CD14-positive monocyte (primary cell): ENCODE measurements around the gene BLOC1S1. TPM values are rescaled to one million over a fixed set of nuclear protein-coding genes. Genes with fewer than 3 reads are reported as not detected.

Source experiments
- DNase-seq, 3 donors: peaks; one replicate each; pipeline ENCODE4 v3.0.0-alpha.2; 2011 to 2022
- H2AFZ ChIP-seq: 2 replicates; pipeline ENCODE4 v1.6.0; 2012; ENCODE audit warnings: mild to moderate bottlenecking, low read depth, low read length, inconsistent platforms; ENCODE audit not compliant: insufficient read depth, poor library complexity, severe bottlenecking
- H3K27ac ChIP-seq, 2 donors: 1 replicate in 1 of 2; 2 replicates in 1 of 2; pipeline ENCODE4 v1.5.1; 2012 to 2013; ENCODE audit warnings: low read length in 2 of 2, control low read depth in 1 of 2, inconsistent platforms in 1 of 2, low read depth in 1 of 2, mild to moderate bottlenecking in 1 of 2
- H3K27me3 ChIP-seq, 2 donors: one replicate each; pipeline versions ENCODE4 v1.6.0 to v1.6.1; 2011 to 2013; ENCODE audit warnings: low read length in 2 of 2; ENCODE audit not compliant: control insufficient read depth in 2 of 2, insufficient read depth in 2 of 2
- H3K36me3 ChIP-seq, 2 donors: replicated peaks in 1 of 2; 1 replicate in 1 of 2; 2 replicates in 1 of 2; pipeline versions ENCODE4 v1.5.1 to v1.6.1; 2012 to 2013; ENCODE audit warnings: low read length in 2 of 2, control low read depth in 1 of 2, inconsistent platforms in 1 of 2, mild to moderate bottlenecking in 1 of 2; ENCODE audit not compliant: insufficient read depth in 2 of 2, control insufficient read depth in 1 of 2
- H3K4me1 ChIP-seq, 2 donors: 1 replicate in 1 of 2; 2 replicates in 1 of 2; pipeline versions ENCODE4 v1.5.1 to v1.6.1; 2012 to 2013; ENCODE audit warnings: low read length in 2 of 2, control low read depth in 1 of 2, inconsistent platforms in 1 of 2, mild to moderate bottlenecking in 1 of 2, moderate library complexity in 1 of 2; ENCODE audit not compliant: insufficient read depth in 2 of 2, control insufficient read depth in 1 of 2
- H3K4me2 ChIP-seq: replicated peaks from 2 replicates; pipeline ENCODE3; 2012; ENCODE audit warnings: low read length, moderate library complexity, mild to moderate bottlenecking; ENCODE audit not compliant: poor library complexity, severe bottlenecking; ENCODE audit errors: extremely low read depth
- H3K4me3 ChIP-seq, 3 experiments: fragments of 200-600 bp in 1 of 3; sonication (generic) in 1 of 3; replicated peaks in 1 of 3; 1 replicate in 2 of 3; 2 replicates in 1 of 3; pipeline ENCODE4 v1.5.1; 2011 to 2013; ENCODE audit warnings: low read length in 3 of 3, mild to moderate bottlenecking in 3 of 3, control low read depth in 2 of 3, low read depth in 2 of 3, inconsistent platforms in 1 of 3, moderate library complexity in 1 of 3
- H3K79me2 ChIP-seq: 2 replicates; pipeline ENCODE4 v1.6.0; 2012; ENCODE audit warnings: mild to moderate bottlenecking, control low read depth, inconsistent platforms, low read length, moderate library complexity; ENCODE audit not compliant: insufficient read depth
- H3K9ac ChIP-seq: 2 replicates; pipeline ENCODE4 v1.6.0; 2017; ENCODE audit warnings: low read length, mild to moderate bottlenecking; ENCODE audit not compliant: insufficient read depth, poor library complexity, severe bottlenecking
- H3K9me3 ChIP-seq, 2 donors: replicated peaks in 1 of 2; 1 replicate in 1 of 2; 2 replicates in 1 of 2; pipeline versions ENCODE4 v1.5.1 to v1.6.1; 2012 to 2013; ENCODE audit warnings: low read length in 2 of 2, control low read depth in 1 of 2; ENCODE audit not compliant: control insufficient read depth in 1 of 2, insufficient read depth in 1 of 2
- H4K20me1 ChIP-seq: 2 replicates; pipeline ENCODE4 v1.6.0; 2012; ENCODE audit warnings: mild to moderate bottlenecking, low read length, control low read depth, moderate library complexity; ENCODE audit not compliant: insufficient read depth
- H3K27ac Mint-ChIP-seq, 7 donors: one replicate each; pipeline ENCODE4 v1.8.0; 2020; ENCODE audit warnings: mild to moderate bottlenecking in 7 of 7, mixed read lengths in 7 of 7, moderate library complexity in 6 of 7, inconsistent platforms in 2 of 7
- H3K27me3 Mint-ChIP-seq, 3 donors: one replicate each; pipeline ENCODE4 v1.8.0; 2021 to 2022; ENCODE audit warnings: low read depth in 3 of 3, mild to moderate bottlenecking in 3 of 3, mixed read lengths in 3 of 3, moderate library complexity in 3 of 3, inconsistent platforms in 1 of 3
- H3K36me3 Mint-ChIP-seq, 2 donors: one replicate each; pipeline ENCODE4 v1.8.0; 2020; ENCODE audit warnings: mixed read lengths in 2 of 2, inconsistent platforms in 1 of 2, mild to moderate bottlenecking in 1 of 2
- H3K4me1 Mint-ChIP-seq: one replicate; pipeline ENCODE4 v1.8.0; 2020; ENCODE audit warnings: mild to moderate bottlenecking, mixed read lengths
- H3K4me3 Mint-ChIP-seq, 2 donors: one replicate each; pipeline ENCODE4 v1.8.0; 2020; ENCODE audit warnings: mild to moderate bottlenecking in 2 of 2, mixed read lengths in 2 of 2, moderate library complexity in 1 of 2
- H3K9me3 Mint-ChIP-seq, 7 donors: one replicate each; pipeline ENCODE4 v1.8.0; 2020 to 2022; ENCODE audit warnings: mixed read lengths in 7 of 7, mild to moderate bottlenecking in 6 of 7, moderate library complexity in 6 of 7, inconsistent platforms in 2 of 7
- WGBS: methylation state at CpG from one replicate; pipeline ENCODE4 v1.1.5; 2013; ENCODE audit warnings: missing lambda C conversion rate; ENCODE audit not compliant: insufficient coverage; 5-methylcytosine and 5-hydroxymethylcytosine counted together
- intact Hi-C, 2 donors: fragments of 100-400 bp; cut with micrococcal nuclease; formaldehyde crosslinking; loops; one replicate each; pipeline versions ENCODE4 v1.15.0 to v1.15.1; 2023
- polyA plus RNA-seq, 3 donors: library from polyadenylated mRNA; depleted of rRNA in 1 of 3; unstranded in 2 of 3; stranded (reverse) in 1 of 3; fragments of 300-500 nt in 2 of 3; fragments of >200 nt in 1 of 3; fragmentation: Illumina TruSeq in 2 of 3; gene quantifications; 1 replicate in 2 of 3; 2 replicates in 1 of 3; pipeline ENCODE4 v1.2.3, GENCODE V29; 2012 to 2021
- TF ChIP-seq, protein P1 (sequence below): fragments of 200-600 bp; IDR thresholded peaks from one replicate; pipeline ENCODE4 v1.8.0; 2022; ENCODE audit warnings: antibody characterized with exemption, mild to moderate bottlenecking

The BLOC1S1 gene
- polyA plus RNA-seq, 3 donors = 222 to 358 (median 223) TPM

DNA sequence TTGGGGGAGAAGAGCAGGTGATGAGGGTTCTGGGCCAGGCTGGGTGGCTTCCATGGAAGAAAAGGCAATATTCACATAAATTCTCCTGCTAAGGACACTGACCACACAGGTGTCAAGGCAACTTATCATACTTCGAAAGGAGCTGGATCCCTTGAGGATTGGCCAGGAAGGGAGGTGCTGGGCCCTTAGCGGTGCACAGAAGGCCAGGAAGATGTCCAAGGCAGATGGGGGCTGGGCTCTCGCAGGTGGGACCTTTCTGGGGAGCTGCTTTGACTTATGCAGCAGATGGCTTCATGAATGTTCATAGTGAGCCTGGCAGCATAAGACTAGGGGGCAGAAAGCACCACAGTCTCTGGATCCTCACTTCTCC lies 9.1 kb downstream of the BLOC1S1 start:
- Mint-ChIP-seq H3K9me3 (peaks cover 0 to 4% (median 0%) of the 10 kb centered on the region in 7 donors), H3K27ac (peak overlapping the region in 5 of 7 donors; percentile 6 to 76 (median 53)), H3K4me1 (peaks cover 51% of the 10 kb centered on the region), H3K36me3 (peaks cover 46 to 62% of the 10 kb centered on the region in 2 donors), H3K27me3 (no peaks in the 10 kb centered on the region), H3K4me3 (no peak overlapping the region)
- Histone ChIP-seq H3K36me3 (peaks cover 25 to 71% of the 10 kb centered on the region in 2 donors), H3K9me3 (no peaks in the 10 kb centered on the region), H3K4me3 (no peak overlapping the region), H3K79me2 (peaks cover 44% of the 10 kb centered on the region), H2AFZ (no peak overlapping the region), H3K4me2 (no peak overlapping the region), H4K20me1 (peaks cover 56% of the 10 kb centered on the region), H3K9ac (no peak overlapping the region), H3K27me3 (no peaks in the 10 kb centered on the region), H3K4me1 (peaks cover 25 to 43% of the 10 kb centered on the region in 2 donors), H3K27ac (no peak overlapping the region)
- DNase-seq = no peak
- TF ChIP-seq, protein P1, sequence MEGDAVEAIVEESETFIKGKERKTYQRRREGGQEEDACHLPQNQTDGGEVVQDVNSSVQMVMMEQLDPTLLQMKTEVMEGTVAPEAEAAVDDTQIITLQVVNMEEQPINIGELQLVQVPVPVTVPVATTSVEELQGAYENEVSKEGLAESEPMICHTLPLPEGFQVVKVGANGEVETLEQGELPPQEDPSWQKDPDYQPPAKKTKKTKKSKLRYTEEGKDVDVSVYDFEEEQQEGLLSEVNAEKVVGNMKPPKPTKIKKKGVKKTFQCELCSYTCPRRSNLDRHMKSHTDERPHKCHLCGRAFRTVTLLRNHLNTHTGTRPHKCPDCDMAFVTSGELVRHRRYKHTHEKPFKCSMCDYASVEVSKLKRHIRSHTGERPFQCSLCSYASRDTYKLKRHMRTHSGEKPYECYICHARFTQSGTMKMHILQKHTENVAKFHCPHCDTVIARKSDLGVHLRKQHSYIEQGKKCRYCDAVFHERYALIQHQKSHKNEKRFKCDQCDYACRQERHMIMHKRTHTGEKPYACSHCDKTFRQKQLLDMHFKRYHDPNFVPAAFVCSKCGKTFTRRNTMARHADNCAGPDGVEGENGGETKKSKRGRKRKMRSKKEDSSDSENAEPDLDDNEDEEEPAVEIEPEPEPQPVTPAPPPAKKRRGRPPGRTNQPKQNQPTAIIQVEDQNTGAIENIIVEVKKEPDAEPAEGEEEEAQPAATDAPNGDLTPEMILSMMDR = no peak
- intact Hi-C loops = loop anchor here in 1 of 2 donors (5.0 kb wide), 2 partner anchors 68 to 317 kb away; partner anchors contain the start of gene RPS26
- 78% methylated on average over 3 of the region's 3 CpGs for WGBS

DNA sequence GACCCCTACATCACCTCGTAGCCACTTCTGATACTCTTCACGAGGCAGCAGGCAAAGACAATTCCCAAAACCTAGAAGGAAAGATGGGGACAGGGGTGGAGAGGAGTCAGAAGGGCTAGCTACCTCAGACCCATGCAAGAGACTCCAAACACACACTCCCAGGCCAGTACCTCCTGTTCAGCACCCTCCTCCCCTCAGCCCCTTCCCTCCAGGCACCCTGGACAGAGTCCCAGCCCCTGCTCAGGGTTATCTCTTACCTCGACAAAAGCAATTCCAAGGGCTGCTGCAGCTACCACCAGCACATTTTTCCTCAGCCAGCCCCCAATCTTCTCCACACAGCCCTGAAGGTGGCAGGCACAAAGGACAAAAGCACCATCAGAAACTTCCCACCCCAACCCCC lies 9.7 kb downstream of the BLOC1S1 start:
- Histone ChIP-seq H3K9me3 (no peaks in the 10 kb centered on the region), H3K27ac (no peak overlapping the region), H3K4me2 (no peak overlapping the region), H2AFZ (no peak overlapping the region), H4K20me1 (peaks cover 52% of the 10 kb centered on the region), H3K27me3 (no peaks in the 10 kb centered on the region), H3K9ac (no peak overlapping the region), H3K36me3 (peaks cover 21 to 64% of the 10 kb centered on the region in 2 donors), H3K79me2 (peaks cover 45% of the 10 kb centered on the region), H3K4me3 (no peak overlapping the region), H3K4me1 (peaks cover 31 to 45% of the 10 kb centered on the region in 2 donors)
- TF ChIP-seq, protein P1 = no peak
- peaks cover 0 to 3% (median 0%) of the 10 kb centered on the region in 3 donors for H3K27me3 Mint-ChIP-seq
- intact Hi-C loops = loop anchor here in 1 of 2 donors (5.0 kb wide), 1 partner anchor 317 kb away; the partner anchor contains the start of gene RPS26
- WGBS = 78% methylated on average over 1 of the region's 3 CpGs
- H3K36me3 Mint-ChIP-seq = peaks cover 45 to 57% of the 10 kb centered on the region in 2 donors
- H3K9me3 Mint-ChIP-seq = peaks cover 0 to 4% (median 0%) of the 10 kb centered on the region in 7 donors
- DNase-seq = no peak
- H3K27ac Mint-ChIP-seq = peak overlapping the region in 5 of 7 donors; percentile 4 to 72 (median 46)
- no peak overlapping the region for H3K4me3 Mint-ChIP-seq
- peaks cover 51% of the 10 kb centered on the region for H3K4me1 Mint-ChIP-seq
